A673 (cell line): Measurements from ENCODE around the gene RAPGEF5. TPM values are rescaled to one million over a fixed set of nuclear protein-coding genes. Genes with fewer than 3 reads are reported as not detected.
A peak's percentile ranks its signal among the peaks of the same experiment; 100 is the strongest.

ENCODE experiments used
- BruUV-seq: library from RNA; stranded (reverse); fragments of 400-500 nt; replicated peaks from 2 replicates; lab custom pipeline; 2021; lab: Mats Ljungman, UMichigan
- CTCF ChIA-PET: fragments of 300-600 bp; sonication (Branson Sonifier 250); formaldehyde crosslinking; loops from one replicate; lab custom pipeline; 2022; ENCODE audit warnings: antibody characterized with exemption; lab: Charles Lee
- POLR2A ChIA-PET: fragments of 300-600 bp; sonication (Branson Sonifier 250); formaldehyde crosslinking; loops from one replicate; lab custom pipeline; 2022; ENCODE audit warnings: antibody characterized with exemption; ENCODE audit not compliant: low non-redundant PET; lab: Charles Lee
- DNase-seq: peaks from one replicate; pipeline ENCODE4 v3.0.0-alpha.2; 2015; ENCODE audit warnings: low spot score
- H3K27ac ChIP-seq: fragments of 200-600 bp; sonication (generic); 2 replicates; pipeline ENCODE4 v1.5.1; 2016; ENCODE audit warnings: mixed run types, low read depth, mild to moderate bottlenecking, mixed read lengths, antibody characterized with exemption, low read length; ENCODE audit not compliant: poor library complexity, severe bottlenecking
- H3K27me3 ChIP-seq: fragments of 200-600 bp; sonication (generic); replicated peaks from 2 replicates; pipeline ENCODE4 v1.6.1; 2017; ENCODE audit warnings: mixed run types, low read depth, mild to moderate bottlenecking, mixed read lengths, antibody characterized with exemption, low read length; ENCODE audit not compliant: insufficient read depth, poor library complexity
- H3K36me3 ChIP-seq: fragments of 200-600 bp; sonication (generic); 2 replicates; pipeline ENCODE4 v1.6.1; 2016; ENCODE audit warnings: mixed run types, mild to moderate bottlenecking, mixed read lengths, antibody characterized with exemption, low read length; ENCODE audit not compliant: insufficient read depth, poor library complexity, severe bottlenecking
- H3K4me1 ChIP-seq: fragments of 200-600 bp; sonication (generic); 2 replicates; pipeline ENCODE4 v1.6.1; 2017; ENCODE audit warnings: mixed run types, mild to moderate bottlenecking, mixed read lengths, antibody characterized with exemption, low read length; ENCODE audit not compliant: insufficient read depth, poor library complexity, severe bottlenecking
- H3K4me3 ChIP-seq: fragments of 200-600 bp; sonication (generic); 2 replicates; pipeline ENCODE4 v1.5.1; 2016; ENCODE audit warnings: low read depth, mixed run types, mild to moderate bottlenecking, mixed read lengths, low read length; ENCODE audit not compliant: poor library complexity, severe bottlenecking
- H3K9me3 ChIP-seq: fragments of 200-600 bp; sonication (generic); 2 replicates; pipeline ENCODE4 v1.6.1; 2016; ENCODE audit warnings: mixed run types, low read depth, mild to moderate bottlenecking, mixed read lengths, antibody characterized with exemption, low read length; ENCODE audit not compliant: poor library complexity, severe bottlenecking
- CTCF ChIP-seq: fragments of 300-800, 200-600 bp; sonication (generic); conservative IDR thresholded peaks from 2 replicates; pipeline ENCODE4 v1.5.1; 2017; ENCODE audit warnings: low read depth, mild to moderate bottlenecking, antibody characterized with exemption, low read length, moderate library complexity, mixed read lengths
- EZH2 ChIP-seq: fragments of 200-600 bp; sonication (generic); IDR thresholded peaks from 2 replicates; pipeline ENCODE4 v1.6.1; 2017; ENCODE audit warnings: borderline replicate concordance, low read depth, mild to moderate bottlenecking, mixed read lengths, antibody characterized with exemption, low read length; ENCODE audit not compliant: poor library complexity, severe bottlenecking
- intact Hi-C: fragments of 100-400 bp; cut with micrococcal nuclease; formaldehyde crosslinking; loops from one replicate; pipeline ENCODE4 v1.10.0; 2022; ENCODE audit not compliant: unreplicated experiment
- total RNA-seq: library from RNA; stranded (reverse); gene quantifications from 2 replicates; pipeline ENCODE4 v1.2.3, GENCODE V29; 2021

RAPGEF5 gene
- total RNA-seq, 1 experiment from 2014 or later = 10.7 TPM

GRCh38 chr7:22152690-22153089 is 204.3 kb downstream of the RAPGEF5 start:
- no peak overlapping the region for H3K4me3 ChIP-seq
- H3K9me3 ChIP-seq = no peaks in the 10 kb centered on the region
- ChIA-PET POLR2A (no interaction called here), CTCF (no interaction called here)
- DNase-seq = no peak
- H3K27ac ChIP-seq = no peak overlapping the region
- no peak for TF ChIP-seq CTCF
- no peak for TF ChIP-seq EZH2
- H3K27me3 ChIP-seq = no peaks in the 10 kb centered on the region
- H3K36me3 ChIP-seq = no peaks in the 10 kb centered on the region
- intact Hi-C loops = no loop called here
- H3K4me1 ChIP-seq = peaks cover 13% of the 10 kb centered on the region
- BruUV-seq = no TSS peak

GRCh38 chr7:22151901-22152300 is 205.1 kb downstream of the RAPGEF5 start:
- intact Hi-C loops = no loop called here
- ChIA-PET CTCF (no interaction called here), POLR2A (no interaction called here)
- Histone ChIP-seq H3K9me3 (no peaks in the 10 kb centered on the region), H3K4me3 (no peak overlapping the region), H3K27ac (no peak overlapping the region), H3K27me3 (no peaks in the 10 kb centered on the region), H3K4me1 (peaks cover 21% of the 10 kb centered on the region), H3K36me3 (no peaks in the 10 kb centered on the region)
- no peak for DNase-seq
- TF ChIP-seq EZH2 (no peak), CTCF (no peak)
- no TSS peak for BruUV-seq

GRCh38 chr7:22150221-22150620 is 206.7 kb downstream of the RAPGEF5 start:
- TF ChIP-seq CTCF (no peak), EZH2 (no peak)
- Histone ChIP-seq H3K36me3 (no peaks in the 10 kb centered on the region), H3K27ac (no peak overlapping the region), H3K27me3 (no peaks in the 10 kb centered on the region), H3K9me3 (no peaks in the 10 kb centered on the region), H3K4me3 (no peak overlapping the region), H3K4me1 (peaks cover 30% of the 10 kb centered on the region)
- BruUV-seq = no TSS peak
- peak; percentile 55 for DNase-seq
- POLR2A ChIA-PET = no interaction called here
- intact Hi-C loops = no loop called here
- CTCF ChIA-PET = no interaction called here
